ENCODE data around the gene WWOX. TPM values are rescaled to one million over a fixed set of nuclear protein-coding genes. Genes with fewer than 3 reads are reported as not detected.

The WWOX gene
- total RNA-seq, 3 donors from 2014 or later, result 11.7 to 18.0 (median 13.8) TPM

DNA sequence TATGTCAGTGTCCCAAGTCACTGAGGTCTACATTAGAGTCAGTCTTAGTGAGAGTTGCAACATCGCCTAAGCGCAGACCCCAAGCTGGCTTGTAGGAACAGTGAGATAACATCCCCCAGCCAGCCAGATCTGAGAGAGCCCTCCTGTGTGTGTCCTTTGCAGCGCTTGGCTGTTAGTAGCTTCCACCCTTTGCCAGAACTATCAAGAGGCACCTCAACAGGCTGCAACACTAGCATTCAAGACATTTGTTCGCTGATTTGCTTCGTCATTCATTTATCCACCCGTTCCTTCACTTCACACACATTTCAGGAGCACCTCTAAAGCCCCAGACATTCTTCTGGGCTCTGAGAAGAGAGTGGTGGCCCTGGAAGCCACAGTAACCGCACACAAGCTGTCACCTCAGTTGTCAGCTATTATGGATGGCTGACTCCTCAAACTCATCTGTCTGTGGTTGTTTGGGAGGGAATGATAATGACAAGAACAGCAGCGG lies 289.6 kb downstream of the WWOX start:
- intact Hi-C loops (cut with DNase I, micrococcal nuclease), result no loop called here
- no peak overlapping the region for H3K4me3 ChIP-seq
- DNase-seq, result no peak
- TF ChIP-seq CTCF (IDR thresholded peaks at IDR 0.05), result no peak
- H3K9me3 ChIP-seq, result no peaks in the 10 kb centered on the region
- no peaks in the 10 kb centered on the region for H3K4me1 ChIP-seq (ENCODE audit: low read depth)
- ATAC-seq, result no peak
- H3K36me3 ChIP-seq (ENCODE audit: low read depth), result no peaks in the 10 kb centered on the region

DNA sequence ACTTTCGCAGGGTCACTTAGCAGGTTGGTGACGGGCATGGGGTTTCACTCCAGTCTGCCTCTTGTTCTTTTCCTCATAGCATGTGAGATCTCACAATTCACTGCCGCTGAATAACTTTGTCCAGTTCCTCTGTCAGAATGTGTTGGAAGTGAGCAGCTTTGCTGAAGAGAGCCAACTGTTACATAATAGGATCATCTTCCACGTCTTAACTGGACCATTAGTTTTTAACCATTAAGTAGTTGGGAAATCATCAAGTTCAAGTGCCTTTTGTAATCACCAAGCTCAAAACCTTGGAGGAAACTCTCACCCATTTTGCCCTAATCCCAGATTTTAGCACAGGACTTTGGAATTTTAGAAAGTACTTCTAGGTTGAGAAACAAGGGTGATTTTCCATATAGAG lies 290.6 kb downstream of the WWOX start:
- TF ChIP-seq CTCF (IDR thresholded peaks at IDR 0.05), result no peak
- ATAC-seq, result no peak
- H3K9me3 ChIP-seq, result no peaks in the 10 kb centered on the region

GRCh38 chr16:78390508-78391324 lies 291.3 kb downstream of the WWOX start:
- Histone ChIP-seq H3K4me3 (no peak overlapping the region), H3K4me1 (ENCODE audit: low read depth) (no peaks in the 10 kb centered on the region), H3K36me3 (ENCODE audit: low read depth) (no peaks in the 10 kb centered on the region), H3K9me3 (no peaks in the 10 kb centered on the region)
- DNase-seq, result no peak
- TF ChIP-seq CTCF (IDR thresholded peaks at IDR 0.05), result no peak
- ATAC-seq, result no peak
- intact Hi-C loops (cut with DNase I, micrococcal nuclease), result no loop called here

More for the DNA sequence above, 290.6 kb downstream of the WWOX start:
- Histone ChIP-seq H3K36me3 (ENCODE audit: low read depth) (no peaks in the 10 kb centered on the region), H3K4me1 (ENCODE audit: low read depth) (no peaks in the 10 kb centered on the region), H3K4me3 (no peak overlapping the region)
- intact Hi-C loops (cut with DNase I, micrococcal nuclease), result no loop called here
- DNase-seq, result no peak

DNA sequence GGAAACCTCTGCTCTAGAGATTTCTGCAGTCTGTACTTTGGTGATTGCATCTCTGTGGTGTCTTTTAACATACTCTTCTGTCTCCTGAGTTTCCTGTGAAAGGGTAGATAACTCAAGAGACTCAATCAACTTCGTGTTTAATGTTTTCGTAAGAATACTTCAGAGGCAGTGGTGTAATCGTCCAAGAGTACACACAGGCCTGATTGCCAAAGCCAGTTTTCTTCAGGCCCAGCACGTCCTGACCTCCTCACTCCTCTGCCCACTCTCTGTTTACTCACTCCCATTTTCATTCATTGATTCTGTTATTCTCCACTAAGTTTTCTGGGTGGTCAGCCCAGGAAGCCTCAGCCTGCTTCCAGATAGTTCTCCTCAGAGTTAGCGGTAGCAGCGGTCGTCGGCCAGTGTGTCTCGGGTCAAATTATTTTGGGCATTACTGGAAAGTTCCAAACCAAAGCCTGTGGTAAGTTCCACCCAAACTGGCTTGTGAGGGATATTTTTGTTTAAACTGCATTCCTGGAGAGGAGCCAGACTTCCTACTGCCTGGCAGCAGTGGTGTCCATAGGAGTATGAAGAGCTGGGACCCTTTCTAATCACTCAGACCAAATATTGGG lies 293.2 kb downstream of the WWOX start:
- Histone ChIP-seq H3K4me1 (ENCODE audit: low read depth) (no peaks in the 10 kb centered on the region), H3K36me3 (ENCODE audit: low read depth) (no peaks in the 10 kb centered on the region), H3K9me3 (no peaks in the 10 kb centered on the region), H3K4me3 (no peak overlapping the region)
- no peak for TF ChIP-seq CTCF (IDR thresholded peaks at IDR 0.05)
- DNase-seq (no peak), ATAC-seq (no peak)
- intact Hi-C loops (cut with DNase I, micrococcal nuclease), result no loop called here

DNA sequence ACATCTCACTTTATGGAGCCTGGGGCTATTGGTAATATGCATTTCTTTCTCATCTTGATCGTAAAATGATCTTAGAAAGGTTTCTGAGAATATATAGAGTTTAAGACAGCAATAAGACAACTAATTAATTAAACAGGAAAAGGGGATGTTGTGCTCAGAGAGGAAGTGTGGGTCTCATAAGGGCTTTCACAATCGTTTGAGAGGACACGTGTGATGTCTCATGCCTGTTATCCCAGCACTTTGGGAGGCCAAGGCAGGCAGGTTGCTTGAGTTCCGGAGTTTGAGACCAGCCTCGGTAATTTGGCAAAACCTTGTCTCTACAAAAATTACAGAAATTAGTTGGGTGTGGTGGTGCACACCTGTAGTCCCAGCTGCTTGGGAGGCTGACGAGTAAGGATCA lies 295.6 kb downstream of the WWOX start:
- Histone ChIP-seq H3K36me3 (ENCODE audit: low read depth) (no peaks in the 10 kb centered on the region), H3K4me3 (no peak overlapping the region), H3K4me1 (ENCODE audit: low read depth) (no peaks in the 10 kb centered on the region), H3K9me3 (no peaks in the 10 kb centered on the region)
- ATAC-seq (no peak), DNase-seq (no peak)
- TF ChIP-seq CTCF (IDR thresholded peaks at IDR 0.05), result no peak
- intact Hi-C loops (cut with DNase I, micrococcal nuclease), result no loop called here
